HG03039 (cell line): ENCODE measurements around the gene OR8G1.
"Not testable (repeated sequence)": the region's sequence is repeated elsewhere in the genome, so short reads cannot be mapped to it uniquely, and the experiment has no call there.

Experiments
- ATAC-seq: cut with Tn5 transposase; IDR thresholded peaks from one replicate; pipeline ENCODE4 v1.9.1; 2021; ENCODE audit warnings: mild to moderate bottlenecking, moderate library complexity; ENCODE audit not compliant: unreplicated experiment

OR8G1 gene

DNA sequence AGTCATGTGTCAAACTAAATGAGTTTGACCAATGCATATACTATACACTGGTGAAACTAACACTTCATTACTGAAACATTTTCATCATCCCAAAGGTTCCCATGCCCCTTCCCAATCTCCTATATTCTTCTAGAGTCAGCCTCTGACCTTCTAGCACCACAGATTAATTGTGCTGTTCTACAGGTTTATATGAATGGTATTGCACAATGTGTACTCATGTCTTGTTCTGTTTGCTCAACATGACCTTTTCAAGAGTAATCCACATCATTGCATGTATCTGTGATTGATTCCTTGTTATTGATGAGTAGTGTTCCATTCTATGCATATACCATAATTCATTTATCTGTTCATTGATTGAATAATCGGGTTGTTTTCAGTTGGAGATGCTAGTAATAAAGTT is 7.5 kb upstream of the OR8G1 start:
- no peak for ATAC-seq

DNA sequence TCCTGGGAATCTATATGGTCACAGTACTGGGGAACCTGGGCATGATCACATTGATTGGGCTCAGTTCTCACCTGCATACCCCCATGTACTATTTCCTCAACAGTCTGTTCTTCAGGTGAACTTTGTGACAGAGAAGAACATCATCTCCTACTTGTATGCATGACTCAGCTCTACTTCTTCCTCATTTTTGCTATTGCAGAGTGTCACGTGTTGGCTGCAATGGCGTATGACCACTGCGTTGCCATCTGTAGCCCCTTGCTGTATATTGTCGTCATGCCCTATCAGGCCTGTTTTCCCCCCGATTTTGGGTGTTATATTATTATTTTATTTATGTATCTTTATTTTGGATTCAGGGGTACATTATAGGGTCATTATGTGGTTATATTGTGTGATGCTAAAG is 2.4 kb upstream of the OR8G1 start:
- ATAC-seq, result no peak

- ATAC-seq, result not testable (repeated sequence)
These were observed 9.0 kb downstream of the OR8G1 start for GRCh38 chr11:124249869-124250268.

DNA sequence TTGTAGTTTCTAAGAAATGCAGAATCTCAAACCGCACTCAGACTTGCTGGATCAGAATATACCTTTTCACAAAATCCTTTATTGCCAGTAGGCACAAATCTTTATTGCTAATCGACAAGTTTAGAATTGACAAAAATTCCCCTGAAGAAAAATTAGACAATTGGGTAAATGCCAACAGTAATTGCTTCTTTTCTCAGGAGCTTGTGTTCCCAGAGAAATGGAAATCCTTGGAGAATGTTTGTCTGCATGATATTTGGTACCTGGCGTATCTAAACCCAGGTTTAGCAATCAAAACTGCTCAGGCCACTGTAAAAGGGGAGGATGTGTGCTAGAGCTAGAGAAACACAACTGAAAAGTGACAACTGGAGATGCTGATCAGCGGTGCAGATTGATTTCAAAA is 15.2 kb downstream of the OR8G1 start, which contains the start of gene OR8G5:
Gene OR8G5, plus strand, starts transcription at position 301 of the 400 bp plus-strand sequence. CDS start 8,556 bp downstream, outside the sequence.
- no peak for ATAC-seq

GRCh38 chr11:124265041-124265440 is 24.1 kb downstream of the OR8G1 start:
- not testable (repeated sequence) for ATAC-seq

- not testable (repeated sequence) for ATAC-seq
These were observed 30.0 kb downstream of the OR8G1 start for GRCh38 chr11:124270886-124271285.

- no peak for ATAC-seq
These were observed 33.1 kb downstream of the OR8G1 start for GRCh38 chr11:124274000-124274399.

- ATAC-seq, result no peak
These were observed 35.2 kb downstream of the OR8G1 start for GRCh38 chr11:124276081-124276480.

- no peak for ATAC-seq
These were observed 36.3 kb downstream of the OR8G1 start for GRCh38 chr11:124277207-124277606.

DNA sequence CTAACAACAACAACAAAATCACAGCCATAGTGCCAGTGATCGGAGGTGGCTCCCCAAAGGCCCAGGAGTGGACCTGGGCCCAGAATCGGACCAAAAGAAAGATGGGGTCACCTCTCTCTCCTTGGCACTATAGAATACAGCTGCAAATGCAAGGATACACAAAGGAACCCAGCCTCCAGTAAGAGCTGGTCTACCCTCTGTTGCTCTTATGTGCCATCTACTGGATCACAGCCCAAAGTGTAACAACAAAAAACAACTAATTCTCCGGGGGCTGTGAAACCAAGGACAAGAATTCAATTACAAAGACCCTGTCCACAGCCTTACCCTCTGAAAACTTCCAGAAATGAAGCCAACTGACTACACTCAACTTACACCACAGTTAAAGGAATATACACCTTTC is 36.9 kb downstream of the OR8G1 start:
- ATAC-seq, result no peak

- ATAC-seq, result no peak
These were observed 37.4 kb downstream of the OR8G1 start for GRCh38 chr11:124278261-124278660.

DNA sequence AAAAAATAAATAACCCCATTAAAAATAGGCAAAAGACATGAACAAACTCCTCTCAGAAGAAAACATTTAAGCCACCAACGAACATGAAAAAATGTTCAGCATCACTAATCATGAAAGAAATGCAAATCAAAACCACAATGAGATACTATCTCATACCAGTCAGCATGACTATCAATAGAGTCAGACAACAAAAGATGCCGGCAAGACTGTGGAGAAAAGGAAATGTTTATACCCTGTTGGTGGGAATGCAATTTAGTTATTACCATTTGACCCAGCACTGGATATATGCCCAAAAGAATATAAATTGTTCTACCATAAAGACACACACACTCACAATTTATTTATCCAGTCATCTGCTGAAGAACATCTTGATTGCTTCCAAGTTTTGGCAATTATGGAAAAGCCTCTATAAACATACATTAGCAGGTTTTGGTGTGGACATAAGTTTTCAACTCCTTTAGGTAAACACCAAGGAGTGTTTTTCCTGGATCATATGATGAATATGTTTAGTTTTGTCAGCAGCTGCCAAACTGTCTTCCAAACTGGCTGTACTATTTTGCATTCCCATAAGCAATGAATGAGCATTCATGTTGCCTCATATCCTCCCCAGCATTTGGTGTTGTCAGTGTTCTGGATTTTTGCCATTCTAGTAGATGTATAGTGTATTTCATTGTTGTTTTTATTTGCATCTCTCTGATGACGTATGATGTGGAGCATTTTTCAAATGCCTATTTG is 44.9 kb downstream of the OR8G1 start:
- ATAC-seq, result no peak

DNA sequence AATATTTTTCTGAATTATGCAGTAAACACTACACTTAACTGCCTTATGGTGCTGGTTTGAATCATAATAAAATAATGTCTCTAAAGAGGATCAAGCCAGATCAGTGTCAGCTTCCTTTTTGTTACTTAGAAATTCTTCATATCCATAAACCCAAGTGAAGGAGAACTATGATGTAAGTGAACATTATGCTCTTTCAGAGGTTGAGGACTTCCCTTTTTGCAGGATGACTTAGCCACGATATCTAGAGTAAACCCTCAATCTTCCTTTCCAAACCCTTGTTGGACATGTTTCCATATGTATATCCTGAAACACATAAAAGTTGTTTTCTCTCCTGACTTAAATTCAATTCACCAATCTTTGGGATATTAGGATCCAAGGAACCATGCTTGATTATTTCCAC is 53.8 kb downstream of the OR8G1 start:
- no peak for ATAC-seq

DNA sequence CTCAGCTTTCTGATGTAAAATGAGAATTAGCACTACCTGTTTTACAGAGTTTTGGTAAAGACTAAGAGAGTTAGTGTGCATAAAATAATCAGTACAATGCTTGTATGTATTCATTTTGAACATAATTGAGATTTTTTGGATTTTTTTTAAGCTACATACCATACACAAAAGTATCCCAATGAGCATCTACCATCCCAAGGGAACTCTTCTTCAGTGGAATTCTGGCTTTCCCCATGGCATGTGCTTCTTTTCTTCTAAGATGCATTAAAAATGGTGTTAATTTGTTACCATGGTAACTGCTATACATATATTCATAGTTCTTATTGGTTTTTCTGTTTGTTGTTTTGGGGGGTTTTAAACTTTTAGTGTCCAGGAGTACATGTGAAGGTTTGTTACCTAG is 55.1 kb downstream of the OR8G1 start:
- no peak for ATAC-seq

GRCh38 chr11:124297921-124298320 is 57.0 kb downstream of the OR8G1 start:
- no peak for ATAC-seq

DNA sequence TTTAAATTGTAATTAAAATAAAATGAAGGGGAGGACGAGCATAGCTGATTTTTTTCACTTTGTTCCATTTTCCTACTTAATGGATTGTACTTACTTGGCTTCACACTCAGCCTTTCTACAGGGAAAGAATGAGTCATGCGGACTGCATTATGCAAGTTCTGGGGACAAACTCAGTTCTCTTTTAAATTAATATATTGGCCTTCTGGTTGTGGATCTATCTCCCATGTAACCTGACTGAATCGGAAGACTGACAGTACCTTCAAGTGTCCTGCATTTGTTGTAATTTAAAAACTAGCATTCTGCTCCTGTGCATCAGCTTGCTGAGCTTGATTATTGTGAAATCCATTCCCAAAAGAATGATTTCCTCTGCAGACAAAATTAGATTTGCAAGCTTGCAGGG is 60.7 kb downstream of the OR8G1 start:
- no peak for ATAC-seq

DNA sequence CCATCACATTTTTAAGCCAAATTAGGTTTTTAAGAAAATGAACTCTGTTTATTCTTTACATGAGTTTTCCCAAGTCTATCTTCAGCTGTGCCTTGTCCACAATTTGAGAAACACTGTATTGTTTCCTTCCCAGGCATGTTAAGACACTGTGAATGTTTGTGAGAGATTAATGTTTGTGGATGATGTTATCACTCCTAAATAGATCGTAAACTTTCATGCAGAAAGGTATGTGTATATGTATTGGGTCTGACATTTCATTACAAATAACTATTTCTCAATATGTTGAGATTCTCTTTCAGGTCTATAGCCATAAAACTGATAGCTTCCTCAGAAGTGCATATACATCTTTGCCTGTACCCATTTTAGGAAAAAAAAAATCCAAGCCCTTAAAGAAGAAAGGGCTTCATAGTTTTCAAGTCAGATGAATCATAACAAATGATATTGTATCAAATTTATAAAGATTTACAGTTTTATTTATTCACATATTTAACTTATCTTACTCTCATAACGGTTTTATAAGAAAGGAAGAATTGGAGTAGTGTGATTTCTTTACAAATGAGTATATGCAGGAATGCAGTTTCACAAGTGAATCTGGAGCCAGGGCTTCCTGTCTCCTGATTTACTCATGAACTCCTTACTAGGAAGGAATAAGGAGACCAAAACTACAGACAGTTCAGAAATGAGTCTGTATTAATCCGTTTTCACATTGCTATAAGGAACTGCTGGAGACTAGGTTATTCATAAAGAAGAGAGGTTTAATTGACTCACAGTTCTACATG is 61.6 kb downstream of the OR8G1 start:
- ATAC-seq, result no peak
